ENCODE results near the gene LARGE2.

DNA sequence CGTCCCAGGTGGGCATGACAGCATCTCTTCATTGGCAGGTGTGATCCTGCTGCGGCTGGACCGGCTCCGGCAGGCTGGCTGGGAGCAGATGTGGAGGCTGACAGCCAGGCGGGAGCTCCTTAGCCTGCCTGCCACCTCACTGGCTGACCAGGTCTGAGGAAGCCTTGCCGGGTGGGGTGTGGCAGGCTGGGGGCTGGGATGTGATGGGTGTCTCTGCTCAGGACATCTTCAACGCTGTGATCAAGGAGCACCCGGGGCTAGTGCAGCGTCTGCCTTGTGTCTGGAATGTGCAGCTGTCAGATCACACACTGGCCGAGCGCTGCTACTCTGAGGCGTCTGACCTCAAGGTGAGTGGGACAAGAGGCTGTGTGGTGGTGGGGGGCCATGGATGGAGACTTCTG lies 3.5 kb downstream of the LARGE2 start:
- no peak for TF ChIP-seq POLR2AphosphoS5 (IDR thresholded peaks at IDR 0.05; ENCODE audit: borderline replicate concordance, low read depth, low read length)
- no peak for TF ChIP-seq EZH2 (IDR thresholded peaks at IDR 0.05)
- no peak for TF ChIP-seq FOXP2 (optimal IDR thresholded peaks at IDR 0.05; ENCODE audit: control extremely low read depth, extremely low read length, insufficient read depth)
